C4-2B (cell line): ENCODE data around the gene MARK1.

Experiments used
- ZFX ChIP-seq: fragments of 450-650 bp; IDR thresholded peaks from 2 replicates; pipeline ENCODE4 v1.6.1; 2017
- TF ChIP-seq, protein P1 (sequence below): fragments of 450-650 bp; conservative IDR thresholded peaks from 2 replicates; pipeline ENCODE4 v1.5.1; 2017; ENCODE audit warnings: mild to moderate bottlenecking

DNA sequence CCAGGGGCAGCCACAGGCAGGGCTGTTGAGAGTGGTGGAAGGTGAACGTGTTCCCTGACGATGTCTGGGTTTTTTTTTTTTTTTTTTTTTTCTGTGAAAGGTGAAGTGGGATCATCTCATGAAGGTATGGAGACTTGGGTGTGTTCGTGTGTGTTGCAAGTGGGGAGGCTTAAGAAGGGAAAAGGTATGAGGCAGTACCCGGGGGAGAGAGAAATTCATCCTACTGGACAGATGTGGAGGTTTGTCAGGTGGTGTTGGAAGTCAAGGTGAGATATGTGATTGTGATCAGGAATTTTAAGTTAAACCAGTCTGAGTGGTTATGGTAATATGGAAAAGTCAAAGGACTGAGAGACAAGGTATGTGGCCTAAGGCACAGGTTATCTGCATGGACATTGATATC is 167.5 kb downstream of the MARK1 start:
- TF ChIP-seq, protein P1, sequence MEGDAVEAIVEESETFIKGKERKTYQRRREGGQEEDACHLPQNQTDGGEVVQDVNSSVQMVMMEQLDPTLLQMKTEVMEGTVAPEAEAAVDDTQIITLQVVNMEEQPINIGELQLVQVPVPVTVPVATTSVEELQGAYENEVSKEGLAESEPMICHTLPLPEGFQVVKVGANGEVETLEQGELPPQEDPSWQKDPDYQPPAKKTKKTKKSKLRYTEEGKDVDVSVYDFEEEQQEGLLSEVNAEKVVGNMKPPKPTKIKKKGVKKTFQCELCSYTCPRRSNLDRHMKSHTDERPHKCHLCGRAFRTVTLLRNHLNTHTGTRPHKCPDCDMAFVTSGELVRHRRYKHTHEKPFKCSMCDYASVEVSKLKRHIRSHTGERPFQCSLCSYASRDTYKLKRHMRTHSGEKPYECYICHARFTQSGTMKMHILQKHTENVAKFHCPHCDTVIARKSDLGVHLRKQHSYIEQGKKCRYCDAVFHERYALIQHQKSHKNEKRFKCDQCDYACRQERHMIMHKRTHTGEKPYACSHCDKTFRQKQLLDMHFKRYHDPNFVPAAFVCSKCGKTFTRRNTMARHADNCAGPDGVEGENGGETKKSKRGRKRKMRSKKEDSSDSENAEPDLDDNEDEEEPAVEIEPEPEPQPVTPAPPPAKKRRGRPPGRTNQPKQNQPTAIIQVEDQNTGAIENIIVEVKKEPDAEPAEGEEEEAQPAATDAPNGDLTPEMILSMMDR, result no peak
- no peak for TF ChIP-seq ZFX
